NCI-H748 (cell line): ENCODE results near the gene PDE4A.
"Not testable (repeated sequence)": the region's sequence is repeated elsewhere in the genome, so short reads cannot be mapped to it uniquely, and the experiment has no call there.

ENCODE experiments used
- DNase-seq: peaks from one replicate; lab custom pipeline; 2025; ENCODE audit not compliant: unreplicated experiment; lab: John Stamatoyannopoulos, UW

PDE4A gene

GRCh38 chr19:10420444-10421239 is at the start of gene PDE4A:
Gene PDE4A (plus strand): TSS chr19:10420538. CDS start chr19:10420765, 227 bp downstream.
- peak; percentile 31 for DNase-seq

- DNase-seq, result no peak
Measured at GRCh38 chr19:10372690-10373089, 47.6 kb upstream of the PDE4A start.

- DNase-seq, result no peak
Measured at GRCh38 chr19:10374931-10375330, 45.4 kb upstream of the PDE4A start.

GRCh38 chr19:10377140-10377640 is 43.1 kb upstream of the PDE4A start:
- not testable (repeated sequence) for DNase-seq

- no peak for DNase-seq
Measured at GRCh38 chr19:10378124-10378523, 42.2 kb upstream of the PDE4A start.

- DNase-seq, result no peak
Measured at GRCh38 chr19:10379880-10380312, 40.4 kb upstream of the PDE4A start.

- DNase-seq, result peak; percentile 97
Measured at GRCh38 chr19:10380313-10381102, 39.8 kb upstream of the PDE4A start, which contains the start of gene TYK2. Gene TYK2 (minus strand): TSS chr19:10380572. CDS start chr19:10378406, 2,166 bp downstream.

- not testable (repeated sequence) for DNase-seq
Measured at GRCh38 chr19:10383223-10383499, 37.2 kb upstream of the PDE4A start.

- DNase-seq, result no peak
Measured at GRCh38 chr19:10384580-10384979, 35.8 kb upstream of the PDE4A start.

GRCh38 chr19:10388957-10389356 is 31.4 kb upstream of the PDE4A start:
- peak; percentile 58 for DNase-seq

- no peak for DNase-seq
Measured at GRCh38 chr19:10389863-10390262, 30.5 kb upstream of the PDE4A start.

- DNase-seq, result peak; percentile 56
Measured at GRCh38 chr19:10390652-10391286, 29.6 kb upstream of the PDE4A start.

GRCh38 chr19:10392120-10392519 is 28.2 kb upstream of the PDE4A start:
- DNase-seq, result no peak

GRCh38 chr19:10393137-10393536 is 27.2 kb upstream of the PDE4A start:
- DNase-seq, result no peak

- no peak for DNase-seq
Measured at GRCh38 chr19:10395003-10395402, 25.3 kb upstream of the PDE4A start.

GRCh38 chr19:10395436-10395835 is 24.9 kb upstream of the PDE4A start:
- no peak for DNase-seq

- no peak for DNase-seq
Measured at GRCh38 chr19:10395917-10396316, 24.4 kb upstream of the PDE4A start.

- no peak for DNase-seq
Measured at GRCh38 chr19:10398819-10399218, 21.5 kb upstream of the PDE4A start.

GRCh38 chr19:10399340-10399739 is 21.0 kb upstream of the PDE4A start:
- not testable (repeated sequence) for DNase-seq

GRCh38 chr19:10399878-10400277 is 20.5 kb upstream of the PDE4A start:
- DNase-seq, result no peak

- DNase-seq, result peak; percentile 29
Measured at GRCh38 chr19:10402441-10403038, 17.8 kb upstream of the PDE4A start.
